Ishikawa (cell line): ENCODE results near the gene GCH1.

Source experiments
- CEBPB ChIP-seq: IDR thresholded peaks from 2 replicates; pipeline ENCODE4 v1.6.1; 2012
- CREB1 ChIP-seq: IDR thresholded peaks from 2 replicates; pipeline ENCODE4 v1.6.1; 2012; ENCODE audit warnings: low read depth
- EGR1 ChIP-seq: IDR thresholded peaks from 2 replicates; pipeline ENCODE4 v1.6.1; 2012
- EP300 ChIP-seq: IDR thresholded peaks from 2 replicates; pipeline ENCODE4 v1.6.1; 2012; ENCODE audit warnings: borderline replicate concordance
- FOXM1 ChIP-seq: IDR thresholded peaks from 2 replicates; pipeline ENCODE4 v1.6.1; 2012; ENCODE audit warnings: low read depth, borderline replicate concordance
- NFIC ChIP-seq: IDR thresholded peaks from 2 replicates; pipeline ENCODE4 v1.6.1; 2012
- TAF1 ChIP-seq: IDR thresholded peaks from 2 replicates; pipeline ENCODE4 v1.6.1; 2012; ENCODE audit warnings: low read depth, mild to moderate bottlenecking
- TEAD4 ChIP-seq: IDR thresholded peaks from 2 replicates; pipeline ENCODE4 v1.6.1; 2012
- YY1 ChIP-seq: IDR thresholded peaks from 2 replicates; pipeline ENCODE4 v1.6.1; 2012; ENCODE audit warnings: low read depth
- ZBTB7A ChIP-seq: IDR thresholded peaks from 2 replicates; pipeline ENCODE4 v1.6.1; 2012; ENCODE audit warnings: low read depth
- TF ChIP-seq, protein P1 (sequence below): IDR thresholded peaks from 2 replicates; pipeline ENCODE4 v1.6.1; 2012
- TF ChIP-seq, protein P2 (sequence below): IDR thresholded peaks from 2 replicates; pipeline ENCODE4 v1.6.1; 2012; ENCODE audit warnings: low read depth, mild to moderate bottlenecking
- TF ChIP-seq, protein P3 (sequence below): IDR thresholded peaks from 2 replicates; pipeline ENCODE4 v1.6.1; 2012

DNA sequence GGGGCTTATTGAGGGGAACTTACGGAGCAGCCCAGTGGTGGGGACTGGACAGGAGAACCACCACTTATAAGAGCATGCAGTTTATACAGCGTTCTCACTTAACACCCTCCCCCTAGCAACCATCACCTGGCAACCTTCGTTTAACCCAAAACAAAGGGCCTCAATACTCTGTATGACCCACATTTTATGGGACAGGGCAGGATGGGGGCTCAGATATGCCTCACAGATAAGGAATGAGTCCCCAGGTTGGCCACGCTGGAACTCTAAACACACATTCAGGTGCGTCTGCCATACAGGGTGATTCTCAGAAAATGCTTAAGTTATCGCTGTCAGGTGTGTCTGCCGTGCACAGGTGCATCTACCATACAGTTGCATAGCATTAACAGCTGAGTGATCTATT lies 99.2 kb downstream of the GCH1 start:
- TF ChIP-seq TEAD4 (no peak), EP300 (no peak), TAF1 (no peak), EGR1 (no peak), CEBPB (no peak), NFIC (no peak), CREB1 (no peak), YY1 (no peak), ZBTB7A (no peak), FOXM1 (no peak)
- TF ChIP-seq, protein P1, sequence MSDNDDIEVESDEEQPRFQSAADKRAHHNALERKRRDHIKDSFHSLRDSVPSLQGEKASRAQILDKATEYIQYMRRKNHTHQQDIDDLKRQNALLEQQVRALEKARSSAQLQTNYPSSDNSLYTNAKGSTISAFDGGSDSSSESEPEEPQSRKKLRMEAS: no peak
- TF ChIP-seq, protein P2, sequence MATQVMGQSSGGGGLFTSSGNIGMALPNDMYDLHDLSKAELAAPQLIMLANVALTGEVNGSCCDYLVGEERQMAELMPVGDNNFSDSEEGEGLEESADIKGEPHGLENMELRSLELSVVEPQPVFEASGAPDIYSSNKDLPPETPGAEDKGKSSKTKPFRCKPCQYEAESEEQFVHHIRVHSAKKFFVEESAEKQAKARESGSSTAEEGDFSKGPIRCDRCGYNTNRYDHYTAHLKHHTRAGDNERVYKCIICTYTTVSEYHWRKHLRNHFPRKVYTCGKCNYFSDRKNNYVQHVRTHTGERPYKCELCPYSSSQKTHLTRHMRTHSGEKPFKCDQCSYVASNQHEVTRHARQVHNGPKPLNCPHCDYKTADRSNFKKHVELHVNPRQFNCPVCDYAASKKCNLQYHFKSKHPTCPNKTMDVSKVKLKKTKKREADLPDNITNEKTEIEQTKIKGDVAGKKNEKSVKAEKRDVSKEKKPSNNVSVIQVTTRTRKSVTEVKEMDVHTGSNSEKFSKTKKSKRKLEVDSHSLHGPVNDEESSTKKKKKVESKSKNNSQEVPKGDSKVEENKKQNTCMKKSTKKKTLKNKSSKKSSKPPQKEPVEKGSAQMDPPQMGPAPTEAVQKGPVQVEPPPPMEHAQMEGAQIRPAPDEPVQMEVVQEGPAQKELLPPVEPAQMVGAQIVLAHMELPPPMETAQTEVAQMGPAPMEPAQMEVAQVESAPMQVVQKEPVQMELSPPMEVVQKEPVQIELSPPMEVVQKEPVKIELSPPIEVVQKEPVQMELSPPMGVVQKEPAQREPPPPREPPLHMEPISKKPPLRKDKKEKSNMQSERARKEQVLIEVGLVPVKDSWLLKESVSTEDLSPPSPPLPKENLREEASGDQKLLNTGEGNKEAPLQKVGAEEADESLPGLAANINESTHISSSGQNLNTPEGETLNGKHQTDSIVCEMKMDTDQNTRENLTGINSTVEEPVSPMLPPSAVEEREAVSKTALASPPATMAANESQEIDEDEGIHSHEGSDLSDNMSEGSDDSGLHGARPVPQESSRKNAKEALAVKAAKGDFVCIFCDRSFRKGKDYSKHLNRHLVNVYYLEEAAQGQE: no peak
- TF ChIP-seq, protein P3, sequence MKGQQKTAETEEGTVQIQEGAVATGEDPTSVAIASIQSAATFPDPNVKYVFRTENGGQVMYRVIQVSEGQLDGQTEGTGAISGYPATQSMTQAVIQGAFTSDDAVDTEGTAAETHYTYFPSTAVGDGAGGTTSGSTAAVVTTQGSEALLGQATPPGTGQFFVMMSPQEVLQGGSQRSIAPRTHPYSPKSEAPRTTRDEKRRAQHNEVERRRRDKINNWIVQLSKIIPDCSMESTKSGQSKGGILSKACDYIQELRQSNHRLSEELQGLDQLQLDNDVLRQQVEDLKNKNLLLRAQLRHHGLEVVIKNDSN: no peak
